ENCODE measurements around the gene NCKAP5. TPM values are rescaled to one million over a fixed set of nuclear protein-coding genes. Genes with fewer than 3 reads are reported as not detected.
A peak's percentile ranks its signal among the peaks of the same experiment; 100 is the strongest.

NCKAP5 gene
- total RNA-seq, 1 donor from 2014 or later: 27.9 TPM

DNA sequence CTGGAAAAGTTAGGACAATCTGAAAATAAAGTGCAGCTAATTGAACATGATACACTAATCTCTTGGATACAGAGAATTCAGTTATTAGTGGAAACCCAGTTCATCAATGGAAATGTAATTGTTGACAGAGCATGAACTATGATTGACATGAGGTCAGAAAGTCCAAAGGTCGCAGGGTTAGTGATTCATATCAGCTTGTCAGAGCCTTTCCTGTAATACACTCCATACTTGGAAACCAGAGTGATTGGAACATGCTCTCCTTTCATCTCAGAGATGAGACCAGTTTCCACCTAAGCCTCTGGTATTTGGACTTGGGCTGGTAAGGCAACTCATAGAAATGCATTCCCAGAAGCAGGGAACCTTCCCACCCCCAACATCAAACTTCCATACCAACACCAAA is 8.5 kb upstream of the NCKAP5 start:
- H3K9me3 Mint-ChIP-seq: no peaks in the 10 kb centered on the region
- H3K36me3 Mint-ChIP-seq (ENCODE audit: low read depth): no peaks in the 10 kb centered on the region
- H3K4me1 Mint-ChIP-seq: peaks cover 35% of the 10 kb centered on the region
- no peak for DNase-seq (ENCODE audit: low read depth, low spot score)
- H3K4me3 Mint-ChIP-seq: no peak overlapping the region
- H3K27ac Mint-ChIP-seq (ENCODE audit: unreplicated experiment): peak overlapping the region; percentile 84
- TF ChIP-seq CTCF (conservative IDR thresholded peaks at IDR 0.05): no peak
- H3K27me3 Mint-ChIP-seq (ENCODE audit: low read depth): no peaks in the 10 kb centered on the region

GRCh38 chr2:133574620-133575019 is 6.4 kb upstream of the NCKAP5 start:
- Mint-ChIP-seq H3K9me3 (no peaks in the 10 kb centered on the region), H3K4me3 (no peak overlapping the region), H3K36me3 (ENCODE audit: low read depth) (no peaks in the 10 kb centered on the region), H3K27me3 (ENCODE audit: low read depth) (no peaks in the 10 kb centered on the region), H3K4me1 (peaks cover 38% of the 10 kb centered on the region), H3K27ac (ENCODE audit: unreplicated experiment) (no peak overlapping the region)
- DNase-seq (ENCODE audit: low read depth, low spot score): no peak
- no peak for TF ChIP-seq CTCF (conservative IDR thresholded peaks at IDR 0.05)

GRCh38 chr2:133574186-133574585 is 5.9 kb upstream of the NCKAP5 start:
- Mint-ChIP-seq H3K4me3 (no peak overlapping the region), H3K36me3 (ENCODE audit: low read depth) (no peaks in the 10 kb centered on the region), H3K27ac (ENCODE audit: unreplicated experiment) (no peak overlapping the region), H3K27me3 (ENCODE audit: low read depth) (no peaks in the 10 kb centered on the region), H3K9me3 (no peaks in the 10 kb centered on the region), H3K4me1 (peaks cover 38% of the 10 kb centered on the region)
- TF ChIP-seq CTCF (conservative IDR thresholded peaks at IDR 0.05): no peak
- DNase-seq (ENCODE audit: low read depth, low spot score): no peak

DNA sequence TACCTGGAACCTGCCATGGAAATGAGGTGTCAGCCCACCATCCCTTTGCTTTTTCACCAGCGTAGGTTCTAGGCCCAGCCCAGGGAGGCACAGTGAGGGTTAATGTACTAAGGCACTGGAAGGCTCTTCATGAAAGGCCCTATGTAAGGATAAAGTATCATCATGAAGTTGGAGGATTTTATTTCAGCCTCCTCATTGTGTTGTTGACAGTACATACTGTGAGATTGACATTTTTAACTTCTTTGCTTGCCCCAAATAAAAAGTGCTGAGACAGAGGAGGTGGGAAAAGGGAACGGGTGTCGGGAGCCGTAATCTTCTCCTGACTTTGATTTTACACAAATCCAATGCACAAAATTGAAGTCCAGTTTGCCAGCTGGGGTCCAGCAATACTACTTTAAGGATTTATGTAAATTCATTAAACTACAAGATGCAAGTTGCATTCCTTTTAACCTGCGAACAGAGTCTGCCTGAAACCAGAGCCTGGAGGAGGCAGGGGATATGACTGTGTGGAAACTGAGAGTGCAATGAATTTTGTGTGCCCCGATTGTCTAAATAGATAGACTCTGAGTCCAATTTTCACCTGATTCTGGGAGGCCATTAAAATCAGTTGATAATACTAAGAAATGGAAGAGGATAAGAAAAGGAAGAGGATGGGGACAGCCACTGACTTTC is 5.4 kb upstream of the NCKAP5 start:
- TF ChIP-seq CTCF (conservative IDR thresholded peaks at IDR 0.05): no peak
- Mint-ChIP-seq H3K4me3 (no peak overlapping the region), H3K36me3 (ENCODE audit: low read depth) (no peaks in the 10 kb centered on the region), H3K27me3 (ENCODE audit: low read depth) (no peaks in the 10 kb centered on the region), H3K4me1 (peaks cover 41% of the 10 kb centered on the region), H3K27ac (ENCODE audit: unreplicated experiment) (no peak overlapping the region), H3K9me3 (no peaks in the 10 kb centered on the region)
- DNase-seq (ENCODE audit: low read depth, low spot score): no peak

GRCh38 chr2:133571249-133571648 is 3.0 kb upstream of the NCKAP5 start:
- DNase-seq (ENCODE audit: low read depth, low spot score): no peak

More at GRCh38 chr2:133571249-133571648, 3.0 kb upstream of the NCKAP5 start:
- Mint-ChIP-seq H3K36me3 (ENCODE audit: low read depth) (no peaks in the 10 kb centered on the region), H3K4me3 (no peak overlapping the region), H3K4me1 (peaks cover 51% of the 10 kb centered on the region), H3K27me3 (ENCODE audit: low read depth) (no peaks in the 10 kb centered on the region), H3K27ac (ENCODE audit: unreplicated experiment) (no peak overlapping the region), H3K9me3 (no peaks in the 10 kb centered on the region)
- no peak for TF ChIP-seq CTCF (conservative IDR thresholded peaks at IDR 0.05)

All from neural crest cell (in vitro differentiated cells).